Loucy (cell line): ENCODE measurements around the gene TRERF1.
A peak's percentile ranks its signal among the peaks of the same experiment; 100 is the strongest.

Experiments used
- H2AFZ ChIP-seq: fragments of 200-600 bp; sonication (generic); 2 replicates; pipeline ENCODE4 v1.6.0; 2016; ENCODE audit warnings: antibody characterized with exemption, mild to moderate bottlenecking, low read length, moderate library complexity
- H3F3A ChIP-seq: fragments of 200-600 bp; 2 replicates; pipeline ENCODE4 v1.6.0; 2016; ENCODE audit warnings: antibody characterized with exemption, low read depth, mild to moderate bottlenecking
- H3K27me3 ChIP-seq: fragments of 200-600 bp; sonication (generic); 2 replicates; pipeline ENCODE4 v1.6.1; 2014; ENCODE audit warnings: low read length, mild to moderate bottlenecking; ENCODE audit not compliant: insufficient read depth, poor library complexity, severe bottlenecking
- H3K36me3 ChIP-seq: fragments of 200-600 bp; sonication (generic); 2 replicates; pipeline ENCODE4 v1.6.1; 2016; ENCODE audit warnings: low read length; ENCODE audit not compliant: insufficient read depth
- H3K4me1 ChIP-seq: fragments of 200-600 bp; sonication (generic); 2 replicates; pipeline ENCODE4 v1.5.1; 2014; ENCODE audit warnings: low read length, mild to moderate bottlenecking; ENCODE audit not compliant: insufficient read depth, poor library complexity, severe bottlenecking
- H3K4me2 ChIP-seq: fragments of 200-600 bp; sonication (generic); 2 replicates; pipeline ENCODE4 v1.6.0; 2014; ENCODE audit warnings: antibody characterized with exemption, low read length, low read depth, mild to moderate bottlenecking; ENCODE audit not compliant: poor library complexity, severe bottlenecking
- H3K4me3 ChIP-seq: fragments of 200-600 bp; sonication (generic); 2 replicates; pipeline ENCODE4 v1.5.1; 2014; ENCODE audit warnings: low read length, mild to moderate bottlenecking, mixed read lengths; ENCODE audit not compliant: poor library complexity, severe bottlenecking
- H3K79me2 ChIP-seq: fragments of 200-600 bp; sonication (generic); 2 replicates; pipeline ENCODE4 v1.6.1; 2014; ENCODE audit warnings: low read length; ENCODE audit not compliant: insufficient read depth
- H3K9ac ChIP-seq: fragments of 200-600 bp; sonication (generic); 2 replicates; pipeline ENCODE4 v1.6.0; 2014; ENCODE audit warnings: mild to moderate bottlenecking, low read depth, low read length, moderate library complexity; ENCODE audit not compliant: poor library complexity, severe bottlenecking
- H3K9me2 ChIP-seq: fragments of 200-600 bp; sonication (generic); replicated peaks from 2 replicates; pipeline ENCODE4 v1.6.1; 2016; ENCODE audit warnings: low read depth, low read length, mixed read lengths
- H3K9me3 ChIP-seq: fragments of 200-600 bp; sonication (generic); 2 replicates; pipeline ENCODE4 v1.6.1; 2014; ENCODE audit warnings: mild to moderate bottlenecking, antibody characterized with exemption, low read length, low read depth; ENCODE audit not compliant: insufficient read depth
- H4K20me1 ChIP-seq: fragments of 200-600 bp; sonication (generic); 2 replicates; pipeline ENCODE4 v1.6.0; 2014; ENCODE audit warnings: antibody characterized with exemption, low read length, mild to moderate bottlenecking; ENCODE audit not compliant: insufficient read depth, poor library complexity, severe bottlenecking
- CTCF ChIP-seq: fragments of 200-600 bp; sonication (generic); conservative IDR thresholded peaks from 2 replicates; pipeline ENCODE4 v1.5.1; 2014; ENCODE audit warnings: mild to moderate bottlenecking, antibody characterized with exemption, low read length
- EZH2phosphoT487 ChIP-seq: fragments of 200-600 bp; IDR thresholded peaks from 2 replicates; pipeline ENCODE4 v1.6.1; 2018; ENCODE audit warnings: antibody characterized with exemption, mild to moderate bottlenecking, moderate library complexity, borderline replicate concordance

TRERF1 gene

GRCh38 chr6:42378125-42378524, 73.6 kb downstream of the TRERF1 start:
- Histone ChIP-seq H2AFZ (no peak overlapping the region), H4K20me1 (peaks cover 39% of the 10 kb centered on the region), H3K79me2 (peaks cover 53% of the 10 kb centered on the region), H3K9ac (no peak overlapping the region), H3K36me3 (no peaks in the 10 kb centered on the region), H3F3A (no peaks in the 10 kb centered on the region), H3K27me3 (no peaks in the 10 kb centered on the region), H3K9me2 (no peaks in the 10 kb centered on the region), H3K9me3 (no peaks in the 10 kb centered on the region), H3K4me2 (no peak overlapping the region), H3K4me1 (peaks cover 31% of the 10 kb centered on the region), H3K4me3 (no peak overlapping the region)
- TF ChIP-seq CTCF, result no peak
- no peak for TF ChIP-seq EZH2phosphoT487

- Histone ChIP-seq H4K20me1 (peaks cover 12% of the 10 kb centered on the region), H2AFZ (no peak overlapping the region), H3K27me3 (no peaks in the 10 kb centered on the region), H3F3A (no peaks in the 10 kb centered on the region), H3K9ac (no peak overlapping the region), H3K4me3 (no peak overlapping the region), H3K79me2 (peaks cover 67% of the 10 kb centered on the region), H3K4me1 (peaks cover 13% of the 10 kb centered on the region), H3K9me3 (no peaks in the 10 kb centered on the region), H3K9me2 (no peaks in the 10 kb centered on the region), H3K36me3 (no peaks in the 10 kb centered on the region), H3K4me2 (no peak overlapping the region)
- TF ChIP-seq EZH2phosphoT487, result no peak
- TF ChIP-seq CTCF, result no peak
These were observed 76.6 kb downstream of the TRERF1 start for GRCh38 chr6:42375007-42375635.

GRCh38 chr6:42374018-42374669, 77.6 kb downstream of the TRERF1 start:
- Histone ChIP-seq H3K4me1 (peaks cover 18% of the 10 kb centered on the region), H3K27me3 (no peaks in the 10 kb centered on the region), H3F3A (no peaks in the 10 kb centered on the region), H3K4me2 (peak overlapping the region; percentile 18), H3K4me3 (no peak overlapping the region), H3K36me3 (no peaks in the 10 kb centered on the region), H3K9ac (no peak overlapping the region), H4K20me1 (peaks cover 12% of the 10 kb centered on the region), H3K9me2 (no peaks in the 10 kb centered on the region), H3K9me3 (no peaks in the 10 kb centered on the region), H2AFZ (no peak overlapping the region), H3K79me2 (peaks cover 67% of the 10 kb centered on the region)
- TF ChIP-seq CTCF (no peak), EZH2phosphoT487 (no peak)
